SK-MEL-5 (cell line): Measurements from ENCODE around the gene RTF2. TPM values are rescaled to one million over a fixed set of nuclear protein-coding genes. Genes with fewer than 3 reads are reported as not detected.
A peak's percentile ranks its signal among the peaks of the same experiment; 100 is the strongest.

Source experiments
- DNase-seq: peaks from one replicate; pipeline ENCODE4 v3.0.0-alpha.2; 2016; ENCODE audit warnings: low read depth, low spot score
- in situ Hi-C: cut with HindIII; loops from 2 replicates; pipeline ENCODE4 v1.10.0; 2016; ENCODE audit warnings: low sequenced_read_pairs, high pct_unique_total_duplicates, low pct_unique_long_range_greater_than_20kb
- polyA plus RNA-seq, 2 experiments: library from polyadenylated mRNA; depleted of rRNA; stranded (reverse); fragments of >200 nt; gene quantifications; 2 replicates each; pipeline ENCODE4 v1.2.3, GENCODE V29; 2015
- total RNA-seq: library from RNA; depleted of rRNA; stranded (reverse); fragments of >200 nt; shearing (Covaris generic); gene quantifications from 2 replicates; pipeline ENCODE4 v1.2.3, GENCODE V29; 2014; rRNA removed

RTF2 gene
- total RNA-seq: 118 and 130 TPM in 2 replicates
- polyA plus RNA-seq (2015; cell fraction: cytosol; rRNA removed): 70.6 and 83.1 TPM in 2 replicates
- 86.8 and 105 TPM in 2 replicates for polyA plus RNA-seq (2015; cell fraction: nucleus; rRNA removed)

DNA sequence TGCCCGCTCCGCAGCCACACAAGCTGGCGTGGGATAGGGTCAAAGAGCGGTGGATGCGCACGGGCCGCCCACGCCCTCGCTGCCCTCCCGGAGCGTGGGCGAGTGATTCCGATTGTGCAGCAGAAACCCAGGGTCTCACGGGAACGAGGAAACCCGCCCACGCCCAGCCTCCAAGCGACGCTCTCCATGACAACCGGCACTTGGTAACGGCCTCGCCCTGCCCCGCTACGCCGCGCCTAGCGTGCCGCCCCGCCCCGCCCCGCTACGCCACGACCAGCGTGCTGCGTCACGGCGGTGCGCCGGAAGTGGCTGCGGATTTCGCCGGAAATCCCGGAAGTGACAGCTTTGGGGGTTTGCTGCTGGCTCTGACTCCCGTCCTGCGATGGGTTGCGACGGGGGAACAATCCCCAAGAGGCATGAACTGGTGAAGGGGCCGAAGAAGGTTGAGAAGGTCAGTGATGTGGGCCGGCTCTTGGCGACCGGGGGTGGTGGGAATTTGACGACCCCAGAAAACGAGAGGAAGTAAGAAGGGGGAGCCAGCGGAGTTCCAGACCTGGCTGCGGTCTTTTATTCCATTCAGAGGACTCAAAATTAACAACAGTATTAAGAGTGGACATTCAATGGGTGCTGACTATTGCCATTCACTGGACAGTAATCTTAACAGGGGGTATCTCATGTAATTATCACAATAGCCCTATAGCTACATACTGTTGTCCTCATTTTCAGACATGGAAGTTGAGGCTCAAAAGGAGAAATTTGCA, at the start of gene RTF2:
RTF2 (plus strand) TSS at position 312 of the 761 bp plus-strand sequence; CDS start at position 383, 71 bp downstream.
- in situ Hi-C loops: no loop called here

DNA sequence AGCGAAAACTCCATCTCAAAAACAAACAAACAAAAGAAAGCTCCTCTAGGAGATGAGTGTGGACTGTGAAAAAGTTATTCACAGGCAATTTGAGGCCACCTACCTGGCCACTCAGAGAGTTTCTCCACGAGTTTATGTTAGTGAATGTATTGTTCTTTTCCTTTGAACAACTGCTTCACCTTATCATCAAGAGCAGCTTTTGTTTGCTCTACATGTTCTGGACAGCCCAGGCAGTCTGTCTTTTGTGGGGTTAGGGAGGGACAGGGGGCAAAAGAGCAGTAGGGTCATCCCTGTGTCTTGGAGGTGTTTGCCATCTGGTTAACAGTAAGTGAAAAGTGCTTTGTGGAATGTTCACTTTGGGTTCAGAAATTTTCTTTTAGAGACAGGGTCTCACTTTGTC, 48.4 kb upstream of the RTF2 start:
- in situ Hi-C loops: no loop called here
- DNase-seq: no peak

More for the DNA sequence above, at the start of gene RTF2:
- peak; percentile 95 for DNase-seq

DNA sequence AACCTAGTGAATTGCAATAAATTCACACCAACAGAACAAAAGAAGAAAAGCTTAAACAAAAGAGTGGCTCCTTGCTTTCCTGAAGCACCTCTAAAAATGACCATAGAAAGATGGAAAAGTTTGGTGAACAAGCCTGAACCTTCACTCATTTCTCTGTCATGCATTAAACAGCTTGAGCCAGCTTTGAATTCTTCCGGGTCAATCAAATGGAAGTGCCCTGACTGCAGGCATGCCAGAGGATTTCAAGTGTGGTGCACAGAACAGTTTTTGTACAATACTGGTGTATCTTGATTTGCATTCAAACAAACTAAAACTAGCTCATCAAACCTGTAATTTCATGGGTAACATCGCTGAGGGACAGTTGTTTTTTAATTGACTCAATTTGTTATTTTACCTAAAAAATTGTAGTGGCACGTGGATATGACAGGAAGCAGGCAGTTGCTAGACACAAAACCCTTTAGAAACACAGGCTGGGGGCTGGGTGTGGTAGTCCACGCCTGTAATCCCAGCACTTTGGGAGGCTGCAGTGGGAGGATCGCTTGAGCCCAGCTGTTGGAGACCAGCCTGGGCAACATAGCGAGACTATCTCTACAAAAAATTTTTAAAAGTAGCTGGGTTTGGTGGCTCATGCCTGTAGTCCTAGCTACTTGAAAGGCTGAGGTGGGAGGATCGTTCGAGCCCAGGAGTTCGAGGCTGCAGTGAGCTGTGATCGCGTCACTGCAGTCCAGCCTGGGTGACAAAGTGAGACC, 47.3 kb upstream of the RTF2 start:
- in situ Hi-C loops: no loop called here
- no peak for DNase-seq

DNA sequence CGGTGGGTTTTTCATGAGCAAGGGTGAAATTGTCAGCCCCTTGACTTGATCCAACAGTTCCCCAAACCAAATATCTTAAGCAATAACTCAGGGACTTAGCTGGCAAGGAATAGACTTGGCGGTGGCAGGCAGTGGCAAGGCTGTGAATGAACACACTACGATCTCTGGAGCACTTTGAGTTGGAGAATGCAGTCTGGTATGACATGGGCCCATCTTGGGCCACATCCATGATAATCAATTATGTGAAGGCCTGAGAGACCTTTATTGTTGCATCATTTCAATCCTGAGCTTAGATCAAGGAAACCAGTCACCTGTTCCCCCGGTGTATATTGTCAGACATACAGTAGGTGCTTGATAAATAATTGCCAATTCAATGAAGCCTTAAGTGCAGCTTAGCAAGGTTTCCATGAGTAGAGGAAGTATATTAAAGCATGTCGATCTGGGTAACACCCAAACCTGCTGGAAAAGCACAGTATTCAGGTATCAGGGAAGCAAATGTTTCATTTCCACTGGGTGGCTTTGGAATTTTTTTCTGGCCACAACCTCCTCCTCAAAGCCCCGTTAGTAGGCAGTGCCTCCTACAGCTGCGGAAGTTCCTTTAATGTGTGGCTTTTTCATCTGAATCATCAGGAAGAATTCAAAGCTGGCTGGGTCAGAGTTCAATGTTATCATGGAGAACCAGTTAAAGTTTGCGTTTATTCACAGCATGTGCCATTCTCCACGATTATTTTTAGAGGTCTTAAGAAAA, 46.2 kb upstream of the RTF2 start:
- no peak for DNase-seq
- in situ Hi-C loops: no loop called here

DNA sequence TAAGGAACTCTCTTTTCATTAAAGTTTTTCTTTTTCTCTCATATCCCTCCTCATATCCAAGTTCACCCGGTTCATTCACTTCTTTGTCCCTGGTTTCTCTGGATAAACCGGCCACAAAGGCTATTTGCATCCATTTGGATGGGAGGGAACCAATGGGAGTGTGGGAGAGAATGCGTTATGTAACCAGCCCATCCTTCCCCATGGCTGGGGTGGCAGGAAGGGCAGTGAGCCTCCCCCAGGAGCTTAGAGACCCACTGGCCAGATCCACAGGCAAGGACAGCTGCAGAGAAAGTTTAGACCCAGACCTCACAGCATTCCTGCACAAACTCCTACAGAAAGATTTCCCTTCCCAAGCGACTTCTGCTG, 45.6 kb upstream of the RTF2 start:
- no peak for DNase-seq
- in situ Hi-C loops: no loop called here

- in situ Hi-C loops: no loop called here
- no peak for DNase-seq
Observed at GRCh38 chr20:56423211-56423610, 45.2 kb upstream of the RTF2 start.

GRCh38 chr20:56423886-56424285, 44.5 kb upstream of the RTF2 start:
- DNase-seq: no peak
- in situ Hi-C loops: no loop called here

DNA sequence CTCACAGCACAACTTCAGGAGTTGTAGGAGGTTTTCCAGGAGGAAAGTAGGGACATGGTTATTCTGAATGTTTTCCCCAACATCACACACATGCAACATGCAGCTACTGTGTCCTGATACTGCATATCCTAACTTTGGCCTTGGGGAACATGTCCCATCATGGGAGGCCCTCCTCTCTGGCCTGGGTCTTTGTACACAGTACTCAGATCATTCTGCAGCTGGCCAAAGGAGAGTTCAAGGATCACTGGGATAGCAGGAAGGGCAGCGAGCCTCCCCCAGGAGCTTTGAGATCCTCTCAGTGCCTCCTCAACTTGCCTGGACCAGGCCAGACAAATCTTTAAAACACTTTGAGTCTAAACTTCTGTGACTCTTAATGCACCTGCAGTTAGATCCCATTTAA, 43.5 kb upstream of the RTF2 start:
- DNase-seq: no peak
- in situ Hi-C loops: no loop called here

DNA sequence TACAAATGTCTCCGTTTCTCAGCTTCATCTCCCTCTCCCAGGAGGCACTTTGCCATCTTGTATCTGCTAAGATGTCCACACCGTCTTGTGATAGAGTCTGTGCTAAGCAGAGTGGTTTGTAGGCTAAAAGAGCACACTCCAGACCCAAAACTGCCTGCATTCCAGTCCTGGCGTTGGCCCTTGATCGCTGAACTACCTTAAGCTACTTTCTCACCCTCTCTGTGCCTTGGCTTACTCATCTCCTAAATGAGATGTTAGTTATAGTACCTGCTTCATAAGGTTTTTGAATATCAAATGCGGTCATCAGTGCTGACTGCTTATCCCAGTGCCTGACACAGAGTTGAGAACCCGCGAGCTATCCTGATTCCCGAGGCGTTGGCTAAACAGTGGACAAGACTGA, 42.4 kb upstream of the RTF2 start:
- in situ Hi-C loops: no loop called here
- no peak for DNase-seq

DNA sequence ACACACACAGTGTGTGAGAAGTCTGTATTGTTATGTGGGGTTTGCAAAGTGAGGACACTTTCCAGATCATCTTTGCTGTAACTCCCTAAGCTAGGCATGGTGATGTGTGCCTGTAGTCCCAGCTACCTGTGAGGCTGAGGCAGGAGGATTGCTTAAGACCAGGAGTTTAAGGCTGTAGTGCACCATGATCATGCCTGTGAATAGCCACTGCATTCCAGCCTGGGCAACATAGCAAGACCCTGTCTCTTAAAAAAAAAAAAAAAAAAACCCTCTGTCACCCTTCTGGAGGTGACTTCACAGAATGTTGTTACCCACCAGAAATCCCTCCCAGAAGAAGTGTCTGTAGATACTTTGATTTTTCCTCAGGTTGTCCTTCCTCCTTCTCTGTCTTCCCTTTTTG, 41.5 kb upstream of the RTF2 start:
- in situ Hi-C loops: no loop called here
- no peak for DNase-seq

GRCh38 chr20:56427797-56428196, 40.6 kb upstream of the RTF2 start:
- in situ Hi-C loops: no loop called here

DNA sequence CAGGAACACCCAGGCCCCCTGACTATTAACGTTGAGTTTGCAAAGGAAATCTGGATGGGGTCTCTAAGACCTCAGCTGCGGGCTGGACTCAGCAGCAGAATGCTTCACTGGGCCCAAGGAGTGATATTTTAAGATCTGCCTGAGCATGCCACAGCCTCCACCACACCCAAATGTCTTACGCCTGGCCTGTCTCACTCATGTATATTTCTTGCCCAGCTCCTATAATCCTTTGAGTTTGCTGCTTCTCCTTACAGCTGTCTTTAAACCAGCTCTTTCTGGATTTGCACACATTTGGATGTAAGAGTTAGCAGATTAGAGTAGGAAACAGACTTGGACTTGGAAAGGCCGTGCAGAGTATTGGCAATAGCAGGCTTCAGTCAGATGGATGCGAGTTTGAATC, 40.0 kb upstream of the RTF2 start:
- DNase-seq: no peak
- in situ Hi-C loops: no loop called here

More at GRCh38 chr20:56427797-56428196, 40.6 kb upstream of the RTF2 start:
- no peak for DNase-seq

DNA sequence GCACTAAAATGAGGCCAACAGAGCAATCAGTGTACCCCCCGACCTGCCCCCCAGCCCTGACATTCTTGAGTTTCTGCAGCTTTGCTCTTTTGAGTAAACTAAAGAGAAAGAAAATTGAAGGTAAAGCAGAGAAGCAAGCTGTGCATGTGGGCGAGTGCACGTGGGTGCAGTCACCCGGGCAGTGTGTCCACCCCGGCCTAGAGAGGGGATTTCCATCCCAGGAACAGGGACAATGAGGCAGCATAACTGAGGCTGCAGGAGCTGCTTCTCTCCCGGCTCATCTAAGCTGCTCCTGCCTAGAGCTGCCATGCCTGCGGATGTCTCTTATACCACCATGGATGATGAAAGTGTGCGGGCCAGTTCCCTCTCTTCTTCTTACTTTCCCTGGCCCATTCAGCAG, 39.5 kb upstream of the RTF2 start:
- in situ Hi-C loops: no loop called here
- no peak for DNase-seq

GRCh38 chr20:56429502-56429901, 38.9 kb upstream of the RTF2 start:
- no peak for DNase-seq
- in situ Hi-C loops: no loop called here

DNA sequence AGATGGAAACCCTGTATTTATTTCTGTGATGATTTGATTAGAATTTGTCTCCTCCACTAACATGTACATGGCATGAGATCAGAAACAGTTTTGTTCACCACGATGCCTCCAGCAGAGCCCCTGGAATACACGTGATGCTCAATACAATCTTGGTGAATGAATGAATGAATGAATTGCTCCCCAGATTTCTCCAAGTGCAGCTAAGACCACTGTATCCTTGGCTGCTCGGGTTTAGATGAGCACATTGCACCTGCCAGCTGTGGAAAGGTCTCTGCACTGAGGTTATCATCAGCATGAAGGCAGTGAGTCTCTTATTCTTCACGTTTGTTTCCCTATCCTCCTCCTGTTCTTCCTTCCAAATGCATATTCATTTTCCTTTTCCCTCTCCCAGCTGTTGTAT, 38.5 kb upstream of the RTF2 start:
- in situ Hi-C loops: no loop called here
- DNase-seq: no peak

DNA sequence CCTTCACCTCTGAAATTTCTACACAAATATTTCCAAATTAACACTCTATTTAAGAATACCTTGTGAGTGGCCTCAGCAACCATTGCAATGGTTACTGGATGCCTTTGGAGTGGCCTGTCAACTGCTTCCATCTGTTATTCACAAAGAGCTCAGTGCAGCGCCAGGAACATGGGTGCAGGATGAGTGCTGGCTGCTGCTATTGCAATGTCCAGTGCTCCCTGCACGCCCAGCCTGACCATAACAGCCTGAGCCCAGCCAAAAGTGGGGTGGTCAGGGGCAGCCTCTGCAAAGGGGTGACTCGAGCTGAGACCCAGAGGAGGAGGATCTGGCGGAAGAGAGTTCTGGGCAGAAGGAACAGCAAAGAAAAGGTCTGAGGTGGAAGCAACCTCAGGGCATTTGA, 38.0 kb upstream of the RTF2 start:
- in situ Hi-C loops: no loop called here

DNA sequence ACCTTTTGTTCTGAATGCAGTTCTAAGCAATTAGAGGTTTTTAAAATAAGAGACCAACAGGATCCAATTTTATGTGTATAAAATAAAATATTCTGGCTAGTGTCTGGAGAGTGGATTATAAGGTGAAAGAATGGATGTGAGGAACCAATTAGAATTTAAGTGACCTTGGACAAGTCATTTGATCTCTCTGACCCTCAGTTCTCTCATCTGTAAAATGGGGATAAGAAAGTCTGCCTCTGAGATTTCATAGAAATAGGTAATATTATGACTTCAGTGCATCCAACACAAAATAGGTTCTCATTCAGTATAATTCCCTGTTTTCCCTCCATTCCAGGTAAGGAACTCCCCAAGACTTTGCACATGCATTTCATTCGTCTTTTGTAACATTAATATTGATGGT, 37.5 kb upstream of the RTF2 start:
- DNase-seq: no peak
- in situ Hi-C loops: no loop called here

More for the DNA sequence above, 38.0 kb upstream of the RTF2 start:
- DNase-seq: no peak

- DNase-seq: peak; percentile 78
- in situ Hi-C loops: no loop called here
Observed at GRCh38 chr20:56431471-56431870, 37.0 kb upstream of the RTF2 start.
